ENCODE results near the gene IKZF1. TPM values are rescaled to one million over a fixed set of nuclear protein-coding genes. Genes with fewer than 3 reads are reported as not detected.
"Not testable (repeated sequence)": the region's sequence is repeated elsewhere in the genome, so short reads cannot be mapped to it uniquely, and the experiment has no call there.

The IKZF1 gene
- total and polyA plus RNA-seq, 2 of the 13 experiments (the other 11 are each of a cell fraction or from before 2014, with no cell fraction given): not detected

GRCh38 chr7:50336894-50337703 lies 32.6 kb downstream of the IKZF1 start (continued):
- TF ChIP-seq NONO (IDR thresholded peaks at IDR 0.05) (no peak), NONO (CRISPR knock-in tag; conservative IDR thresholded peaks at IDR 0.05) (no peak), FOXK2 (IDR thresholded peaks at IDR 0.05) (no peak), TFE3 (CRISPR knock-in tag; IDR thresholded peaks at IDR 0.05) (no peak)

DNA sequence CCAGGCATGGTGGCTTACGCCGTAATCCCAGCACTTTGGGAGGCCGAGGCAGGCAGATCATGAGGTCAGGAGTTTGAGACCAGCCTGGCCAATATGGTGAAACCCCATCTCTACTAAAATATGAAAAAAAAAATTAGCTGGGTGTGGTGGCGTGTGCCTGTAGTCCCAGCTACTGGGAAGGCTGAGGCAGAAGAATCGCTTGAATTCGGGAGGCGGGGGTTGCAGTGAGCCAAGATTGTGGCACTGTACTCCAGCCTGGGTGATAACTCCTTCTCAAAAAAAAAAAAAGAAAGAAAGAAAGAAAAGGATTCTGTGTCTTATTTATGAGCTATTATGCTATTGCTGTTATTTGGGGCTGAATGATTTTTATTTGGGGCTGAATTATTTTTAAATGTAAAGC lies 35.0 kb downstream of the IKZF1 start:
- DNase-seq (ENCODE audit: low spot score); POLR2A ChIA-PET; H3K79me2 ChIP-seq (ENCODE audit: insufficient read depth, low read length); in situ Hi-C loops (cut with HindIII; ENCODE audit: extremely low pct_ligation_motif_present, low pct_unique_long_range_greater_than_20kb); H3K27ac ChIP-seq (ENCODE audit: extremely low read length, insufficient read depth, low read length); H4K20me1 ChIP-seq (ENCODE audit: insufficient read depth, low read length); H3K4me3 ChIP-seq (replicated peaks in 1 of 3; ENCODE audit: insufficient read depth in 1 of 3, low read depth in 2 of 3, low read length in 3 of 3); H3K9ac ChIP-seq (ENCODE audit: insufficient read depth, low read depth, low read length); H3K36me3 ChIP-seq (replicated peaks in 1 of 2; ENCODE audit: control insufficient read depth in 1 of 2, insufficient read depth in 2 of 2, low read length in 2 of 2); FAIRE-seq; H2AFZ ChIP-seq (ENCODE audit: low read length); BruUV-seq (replicated peaks); H3K4me1 ChIP-seq (ENCODE audit: insufficient read depth, low read length); ATAC-seq; intact Hi-C loops (cut with micrococcal nuclease; ENCODE audit: unreplicated experiment); CTCF ChIA-PET (ENCODE audit: low intra/inter-chr PET ratio, low total read pairs); H3K4me2 ChIP-seq (ENCODE audit: low read depth, low read length); H3K9me3 ChIP-seq (ENCODE audit: low read length): not testable (repeated sequence)
- 36% methylated on average over 7 of the region's 7 CpGs for WGBS (ENCODE audit: low lambda C conversion rate)
- peaks cover 2 to 22% of the 10 kb centered on the region in 2 experiments; a peak in 3 of 5 replicates for H3K27me3 ChIP-seq (ENCODE audit: control insufficient read depth in 1 of 2, insufficient read depth in 2 of 2, low read length in 2 of 2)

- no TSS peak for BruUV-seq (replicated peaks)
- Histone ChIP-seq H3K4me2 (ENCODE audit: low read depth, low read length) (no peak overlapping the region), H3K9me3 (ENCODE audit: low read length) (no peaks in the 10 kb centered on the region), H3K36me3 (replicated peaks in 1 of 2; ENCODE audit: control insufficient read depth in 1 of 2, insufficient read depth in 2 of 2, low read length in 2 of 2) (no peaks in the 10 kb centered on the region), H3K4me3 (replicated peaks in 1 of 3; ENCODE audit: insufficient read depth in 1 of 3, low read depth in 2 of 3, low read length in 3 of 3) (no peak overlapping the region), H3K4me1 (ENCODE audit: insufficient read depth, low read length) (no peaks in the 10 kb centered on the region), H3K9ac (ENCODE audit: insufficient read depth, low read depth, low read length) (no peak overlapping the region), H3K79me2 (ENCODE audit: insufficient read depth, low read length) (no peaks in the 10 kb centered on the region), H3K27me3 (ENCODE audit: control insufficient read depth in 1 of 2, insufficient read depth in 2 of 2, low read length in 2 of 2) (peaks cover 2 to 22% of the 10 kb centered on the region in 2 experiments; a peak in 3 of 5 replicates), H4K20me1 (ENCODE audit: insufficient read depth, low read length) (no peaks in the 10 kb centered on the region), H2AFZ (ENCODE audit: low read length) (no peak overlapping the region), H3K27ac (ENCODE audit: extremely low read length, insufficient read depth, low read length) (no peak overlapping the region)
- no peak for FAIRE-seq
- no peak for ATAC-seq
- POLR2A ChIA-PET: no interaction called here
- CTCF ChIA-PET (ENCODE audit: low intra/inter-chr PET ratio, low total read pairs): no interaction called here
- in situ Hi-C loops (cut with HindIII; ENCODE audit: extremely low pct_ligation_motif_present, low pct_unique_long_range_greater_than_20kb) (no loop called here), intact Hi-C loops (cut with micrococcal nuclease; ENCODE audit: unreplicated experiment) (no loop called here)
- WGBS (ENCODE audit: low lambda C conversion rate): 49% methylated on average over 4 of the region's 7 CpGs
- DNase-seq (ENCODE audit: low spot score): no peak
- TF ChIP-seq PTBP1 (IDR thresholded peaks at IDR 0.05; ENCODE audit: low read depth, low read length, poor library complexity, severe bottlenecking) (no peak), CEBPG (CRISPR knock-in tag; IDR thresholded peaks at IDR 0.05) (no peak), IKZF4 (CRISPR knock-in tag; IDR thresholded peaks at IDR 0.05; ENCODE audit: borderline replicate concordance, low read depth, not compliant biosample characterization) (no peak), EEA1 (CRISPR knock-in tag; IDR thresholded peaks at IDR 0.05; ENCODE audit: borderline replicate concordance) (no peak), ZBTB21 (CRISPR knock-in tag; IDR thresholded peaks at IDR 0.05) (no peak), ZSCAN30 (CRISPR knock-in tag; IDR thresholded peaks at IDR 0.05) (no peak), ELF3 (CRISPR knock-in tag; IDR thresholded peaks at IDR 0.05) (no peak), TSC22D2 (CRISPR knock-in tag; IDR thresholded peaks at IDR 0.05; ENCODE audit: borderline replicate concordance) (no peak), NFE2L2 (IDR thresholded peaks at IDR 0.05; ENCODE audit: low read length) (no peak), YEATS2 (CRISPR knock-in tag; IDR thresholded peaks at IDR 0.05; ENCODE audit: borderline replicate concordance) (no peak), ZNF367 (CRISPR knock-in tag; IDR thresholded peaks at IDR 0.05; ENCODE audit: borderline replicate concordance) (no peak), BORCS8-MEF2B (CRISPR knock-in tag; IDR thresholded peaks at IDR 0.05) (no peak), HHEX (CRISPR knock-in tag; IDR thresholded peaks at IDR 0.05) (no peak), ZNF790 (CRISPR knock-in tag; IDR thresholded peaks at IDR 0.05; ENCODE audit: borderline replicate concordance) (no peak)
These were observed 35.5 kb downstream of the IKZF1 start for GRCh38 chr7:50339990-50340500.
